GM21423 (cell line): ENCODE measurements around the gene PRKG2.

Experiments used
- ATAC-seq: cut with Tn5 transposase; IDR thresholded peaks from one replicate; pipeline ENCODE4 v1.9.1; 2021; ENCODE audit warnings: mild to moderate bottlenecking, moderate library complexity; ENCODE audit not compliant: unreplicated experiment

PRKG2 gene

GRCh38 chr4:81217779-81218178 is 2.8 kb upstream of the PRKG2 start:
- no peak for ATAC-seq

- ATAC-seq: no peak
Observed at GRCh38 chr4:81215931-81216330, 909 bp upstream of the PRKG2 start.

GRCh38 chr4:81214144-81214880 is 710 bp downstream of the PRKG2 start:
- ATAC-seq: no peak

GRCh38 chr4:81213671-81214070 is 1.4 kb downstream of the PRKG2 start:
- ATAC-seq: no peak

- no peak for ATAC-seq
Observed at GRCh38 chr4:81211956-81212355, 3.1 kb downstream of the PRKG2 start.

- ATAC-seq: no peak
Observed at GRCh38 chr4:81207828-81208227, 7.2 kb downstream of the PRKG2 start.

GRCh38 chr4:81205302-81205701 is 9.7 kb downstream of the PRKG2 start:
- ATAC-seq: no peak

- ATAC-seq: no peak
Observed at GRCh38 chr4:81204571-81204970, 10.5 kb downstream of the PRKG2 start.

- ATAC-seq: no peak
Observed at GRCh38 chr4:81199831-81200230, 15.2 kb downstream of the PRKG2 start.

- ATAC-seq: no peak
Observed at GRCh38 chr4:81198609-81199008, 16.4 kb downstream of the PRKG2 start.

GRCh38 chr4:81197864-81198524 is 17.0 kb downstream of the PRKG2 start:
- ATAC-seq: no peak

GRCh38 chr4:81196126-81196650 is 18.8 kb downstream of the PRKG2 start:
- ATAC-seq: no peak

- no peak for ATAC-seq
Observed at GRCh38 chr4:81195475-81195874, 19.5 kb downstream of the PRKG2 start.

GRCh38 chr4:81194286-81194685 is 20.7 kb downstream of the PRKG2 start:
- no peak for ATAC-seq

- no peak for ATAC-seq
Observed at GRCh38 chr4:81180916-81181315, 34.1 kb downstream of the PRKG2 start.

- no peak for ATAC-seq
Observed at GRCh38 chr4:81179326-81179725, 35.7 kb downstream of the PRKG2 start.

- ATAC-seq: no peak
Observed at GRCh38 chr4:81173213-81173612, 41.8 kb downstream of the PRKG2 start.

GRCh38 chr4:81166458-81167160 is 48.4 kb downstream of the PRKG2 start:
- no peak for ATAC-seq

- ATAC-seq: no peak
Observed at GRCh38 chr4:81165861-81166430, 49.1 kb downstream of the PRKG2 start.

GRCh38 chr4:81164623-81165416 is 50.2 kb downstream of the PRKG2 start:
- no peak for ATAC-seq

GRCh38 chr4:81164126-81164525 is 50.9 kb downstream of the PRKG2 start:
- ATAC-seq: no peak
